ENCODE data around the gene CPED1. TPM values are rescaled to one million over a fixed set of nuclear protein-coding genes. Genes with fewer than 3 reads are reported as not detected.

The CPED1 gene
- total RNA-seq, 2 experiments from 2014 or later, result not detected

DNA sequence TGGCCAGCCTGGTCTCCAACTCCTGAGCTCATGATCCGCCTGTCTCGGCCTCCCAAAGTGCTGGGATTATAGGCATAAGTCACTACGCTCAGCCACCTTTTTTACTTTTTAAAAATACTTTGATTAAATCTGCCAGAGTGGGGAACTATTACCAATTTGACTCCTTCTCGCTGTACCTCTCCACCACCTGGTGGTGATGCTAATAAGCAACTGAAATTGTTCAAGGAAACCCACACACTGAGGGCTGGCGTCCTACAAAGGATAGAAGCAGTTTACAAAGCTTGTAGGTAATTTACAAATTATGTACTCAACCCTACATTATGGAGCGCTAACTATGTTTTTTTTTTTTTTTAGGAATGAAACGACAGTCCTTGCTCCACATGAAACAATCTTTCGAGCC lies 111.1 kb downstream of the CPED1 start:
- H3K36me3 Mint-ChIP-seq (ENCODE audit: low read depth), result no peaks in the 10 kb centered on the region
- ATAC-seq (no peak), DNase-seq (no peak)
- no peak overlapping the region for H3K27ac Mint-ChIP-seq
- intact Hi-C loops (cut with micrococcal nuclease), result no loop called here
- H3K4me1 Mint-ChIP-seq (ENCODE audit: low read depth), result no peaks in the 10 kb centered on the region
- H3K27me3 Mint-ChIP-seq, result peaks cover 6% of the 10 kb centered on the region
- POLR2A ChIA-PET, result no interaction called here
- no peaks in the 10 kb centered on the region for H3K9me3 Mint-ChIP-seq
- CTCF ChIA-PET, result interaction anchor here (0.9 to 2.0 kb wide), 5 partner anchors 9 to 308 kb away, joined by 4 to 7 read pairs (median 6); no protein-coding TSS in a partner anchor
- TF ChIP-seq, protein P1, sequence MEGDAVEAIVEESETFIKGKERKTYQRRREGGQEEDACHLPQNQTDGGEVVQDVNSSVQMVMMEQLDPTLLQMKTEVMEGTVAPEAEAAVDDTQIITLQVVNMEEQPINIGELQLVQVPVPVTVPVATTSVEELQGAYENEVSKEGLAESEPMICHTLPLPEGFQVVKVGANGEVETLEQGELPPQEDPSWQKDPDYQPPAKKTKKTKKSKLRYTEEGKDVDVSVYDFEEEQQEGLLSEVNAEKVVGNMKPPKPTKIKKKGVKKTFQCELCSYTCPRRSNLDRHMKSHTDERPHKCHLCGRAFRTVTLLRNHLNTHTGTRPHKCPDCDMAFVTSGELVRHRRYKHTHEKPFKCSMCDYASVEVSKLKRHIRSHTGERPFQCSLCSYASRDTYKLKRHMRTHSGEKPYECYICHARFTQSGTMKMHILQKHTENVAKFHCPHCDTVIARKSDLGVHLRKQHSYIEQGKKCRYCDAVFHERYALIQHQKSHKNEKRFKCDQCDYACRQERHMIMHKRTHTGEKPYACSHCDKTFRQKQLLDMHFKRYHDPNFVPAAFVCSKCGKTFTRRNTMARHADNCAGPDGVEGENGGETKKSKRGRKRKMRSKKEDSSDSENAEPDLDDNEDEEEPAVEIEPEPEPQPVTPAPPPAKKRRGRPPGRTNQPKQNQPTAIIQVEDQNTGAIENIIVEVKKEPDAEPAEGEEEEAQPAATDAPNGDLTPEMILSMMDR (IDR thresholded peaks at IDR 0.05), result no peak
- no peak overlapping the region for H3K4me3 Mint-ChIP-seq

DNA sequence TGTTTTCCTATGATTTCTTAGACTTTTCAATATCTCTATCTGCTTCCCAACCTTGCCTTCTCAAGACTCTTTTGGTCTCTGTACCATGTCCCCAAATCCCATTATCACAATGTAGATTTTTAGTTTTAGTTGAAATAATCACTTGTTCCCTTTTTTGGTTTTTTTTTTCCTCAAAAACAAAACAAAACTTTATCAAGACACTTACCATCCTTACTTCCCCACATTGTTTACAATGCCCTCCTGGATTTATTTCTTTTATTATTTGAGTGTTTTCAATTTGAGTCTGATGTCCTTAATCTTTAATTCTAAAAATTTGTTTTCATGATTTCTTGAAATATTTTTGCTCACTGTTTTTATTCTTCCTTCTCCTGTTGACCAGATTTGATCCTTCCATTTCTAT lies 112.6 kb downstream of the CPED1 start:
- no peaks in the 10 kb centered on the region for H3K36me3 Mint-ChIP-seq (ENCODE audit: low read depth)
- H3K4me3 Mint-ChIP-seq, result no peak overlapping the region
- ChIA-PET CTCF (interaction anchor here (1.4 kb wide), 1 partner anchor 20 kb away, joined by 6 read pairs; no protein-coding TSS in a partner anchor), POLR2A (interaction anchor here (0.6 kb wide), 1 partner anchor 357 kb away, joined by 4 read pairs; no protein-coding TSS in a partner anchor)
- TF ChIP-seq, protein P1 (IDR thresholded peaks at IDR 0.05), result no peak
- DNase-seq (no peak), ATAC-seq (no peak)
- H3K4me1 Mint-ChIP-seq (ENCODE audit: low read depth), result no peaks in the 10 kb centered on the region
- H3K27me3 Mint-ChIP-seq, result peaks cover 2% of the 10 kb centered on the region
- H3K9me3 Mint-ChIP-seq, result no peaks in the 10 kb centered on the region
- intact Hi-C loops (cut with micrococcal nuclease), result loop anchor here (10.0 kb wide), 1 partner anchor 56 kb away; no protein-coding TSS in a partner anchor
- no peak overlapping the region for H3K27ac Mint-ChIP-seq

DNA sequence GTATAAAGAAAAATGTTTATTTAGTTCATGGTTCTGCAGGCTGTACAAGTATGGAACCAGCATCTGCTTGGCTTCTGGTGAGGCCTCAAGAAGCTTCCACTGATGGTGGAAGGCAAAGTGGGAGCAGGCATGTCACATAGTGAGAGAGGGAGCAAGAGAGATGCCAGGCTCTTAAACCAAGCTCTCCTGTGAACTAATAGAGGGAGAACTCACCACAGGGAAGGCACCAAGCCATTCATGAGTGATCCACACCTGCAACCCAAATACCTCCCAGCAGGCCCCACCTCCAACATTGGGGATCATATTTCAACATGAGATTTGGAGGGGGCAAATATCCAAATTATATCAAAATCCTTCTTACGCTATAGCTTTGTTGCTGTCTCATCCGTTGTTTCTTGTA lies 113.1 kb downstream of the CPED1 start:
- ChIA-PET CTCF (no interaction called here), POLR2A (interaction anchor here (0.9 kb wide), 1 partner anchor 12 kb away, joined by 3 read pairs; no protein-coding TSS in a partner anchor)
- no peak overlapping the region for H3K27ac Mint-ChIP-seq
- intact Hi-C loops (cut with micrococcal nuclease), result loop anchor here (10.0 kb wide), 1 partner anchor 57 kb away; no protein-coding TSS in a partner anchor
- no peaks in the 10 kb centered on the region for H3K9me3 Mint-ChIP-seq
- DNase-seq (no peak), ATAC-seq (no peak)
- TF ChIP-seq, protein P1 (IDR thresholded peaks at IDR 0.05), result no peak
- peaks cover 2% of the 10 kb centered on the region for H3K27me3 Mint-ChIP-seq
- no peak overlapping the region for H3K4me3 Mint-ChIP-seq
- no peaks in the 10 kb centered on the region for H3K36me3 Mint-ChIP-seq (ENCODE audit: low read depth)
- no peaks in the 10 kb centered on the region for H3K4me1 Mint-ChIP-seq (ENCODE audit: low read depth)

DNA sequence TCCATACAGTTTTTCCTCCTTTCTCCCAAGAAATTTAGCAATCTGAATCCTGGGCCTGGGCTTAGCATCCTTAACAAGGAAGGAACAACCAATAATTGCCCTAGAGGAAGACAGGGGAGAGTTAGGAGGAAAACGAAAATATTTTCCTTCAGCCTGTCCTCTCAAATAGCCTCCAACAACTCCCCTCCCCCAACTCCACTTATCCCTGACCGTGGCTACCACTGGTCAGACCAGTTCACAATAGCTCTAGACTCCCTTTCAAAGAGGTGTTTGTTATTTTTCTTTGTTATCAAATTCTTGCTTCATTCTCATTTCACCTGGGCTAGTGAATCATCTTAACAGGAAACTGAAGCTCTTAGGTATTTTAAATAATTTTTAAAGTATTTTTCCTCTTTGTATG lies 114.1 kb downstream of the CPED1 start:
- ChIA-PET CTCF (no interaction called here), POLR2A (interaction anchor here (0.9 kb wide), 1 partner anchor 11 kb away, joined by 3 read pairs; no protein-coding TSS in a partner anchor)
- no peak overlapping the region for H3K27ac Mint-ChIP-seq
- no peak for DNase-seq
- H3K9me3 Mint-ChIP-seq, result no peaks in the 10 kb centered on the region
- no peak for ATAC-seq
- no peaks in the 10 kb centered on the region for H3K4me1 Mint-ChIP-seq (ENCODE audit: low read depth)
- TF ChIP-seq, protein P1 (IDR thresholded peaks at IDR 0.05), result no peak
- no peak overlapping the region for H3K4me3 Mint-ChIP-seq
- peaks cover 2% of the 10 kb centered on the region for H3K27me3 Mint-ChIP-seq
- H3K36me3 Mint-ChIP-seq (ENCODE audit: low read depth), result no peaks in the 10 kb centered on the region
- intact Hi-C loops (cut with micrococcal nuclease), result loop anchor here (10.0 kb wide), 1 partner anchor 58 kb away; no protein-coding TSS in a partner anchor

DNA sequence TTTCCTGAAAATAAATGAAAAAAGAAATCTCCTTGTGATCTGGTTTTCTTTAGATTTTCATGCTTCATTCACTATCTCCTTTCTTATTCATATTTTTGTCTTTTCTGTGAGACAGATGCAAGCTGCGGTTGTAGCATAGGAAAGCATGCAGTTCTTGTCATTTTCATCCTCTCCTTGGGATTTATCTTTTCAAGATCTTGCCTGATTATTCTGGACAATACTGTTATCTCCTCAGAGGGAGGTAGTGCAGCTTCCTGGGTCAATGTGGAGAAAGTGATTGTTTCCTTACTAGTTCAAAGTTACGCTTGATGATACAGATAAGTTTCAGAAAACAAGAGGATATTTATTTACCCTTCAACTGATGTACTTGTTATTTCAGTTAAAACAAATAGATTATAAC lies 114.6 kb downstream of the CPED1 start:
- no peak overlapping the region for H3K4me3 Mint-ChIP-seq
- no peak for ATAC-seq

More for the DNA sequence above, 114.6 kb downstream of the CPED1 start:
- Mint-ChIP-seq H3K4me1 (ENCODE audit: low read depth) (no peaks in the 10 kb centered on the region), H3K9me3 (no peaks in the 10 kb centered on the region), H3K27me3 (peaks cover 2% of the 10 kb centered on the region), H3K36me3 (ENCODE audit: low read depth) (no peaks in the 10 kb centered on the region), H3K27ac (no peak overlapping the region)
- ChIA-PET POLR2A (no interaction called here), CTCF (no interaction called here)
- TF ChIP-seq, protein P1 (IDR thresholded peaks at IDR 0.05), result no peak
- intact Hi-C loops (cut with micrococcal nuclease), result loop anchor here (10.0 kb wide), 1 partner anchor 58 kb away; no protein-coding TSS in a partner anchor
- DNase-seq, result no peak

Data from activated CD8-positive, alpha-beta T cell treated with anti-CD3 and anti-CD28 coated beads for 36 hours (primary cell).